HCT116 (cell line): ENCODE measurements around the gene TUNAR.

Experiments
- CBX3 ChIP-seq: IDR thresholded peaks from 2 replicates; pipeline ENCODE4 v1.6.1; 2012; ENCODE audit warnings: low read depth
- CEBPB ChIP-seq: IDR thresholded peaks from 2 replicates; pipeline ENCODE4 v1.6.1; 2012; ENCODE audit warnings: low read depth
- CTCF ChIP-seq, 3 experiments: fragments of 200-600 bp in 1 of 3; sonication (generic) in 1 of 3; IDR thresholded peaks in 2 of 3; conservative IDR thresholded peaks in 1 of 3; 2 replicates each; pipeline ENCODE4 v1.5.1; 2012 to 2017; ENCODE audit warnings: low read depth in 2 of 3, low read length in 2 of 3, antibody characterized with exemption in 1 of 3, borderline replicate concordance in 1 of 3, control low read depth in 1 of 3, mild to moderate bottlenecking in 1 of 3, mixed read lengths in 1 of 3, mixed run types in 1 of 3, moderate library complexity in 1 of 3; ENCODE audit not compliant: insufficient read depth in 1 of 3
- EGR1 ChIP-seq: IDR thresholded peaks from 2 replicates; pipeline ENCODE4 v1.6.1; 2012; ENCODE audit warnings: low read depth
- JUND ChIP-seq: IDR thresholded peaks from 2 replicates; pipeline ENCODE4 v1.6.1; 2012
- POLR2A ChIP-seq: IDR thresholded peaks from 2 replicates; pipeline ENCODE4 v1.7.0; 2011; ENCODE audit warnings: borderline replicate concordance; ENCODE audit not compliant: insufficient read depth, insufficient read length; ENCODE audit errors: extremely low read depth
- POLR2AphosphoS5 ChIP-seq: IDR thresholded peaks from 2 replicates; pipeline ENCODE4 v1.6.1; 2011; ENCODE audit warnings: mild to moderate bottlenecking, low read depth, low read length, moderate library complexity
- REST ChIP-seq: IDR thresholded peaks from 2 replicates; pipeline ENCODE4 v1.6.1; 2012; ENCODE audit warnings: low read depth
- YY1 ChIP-seq: IDR thresholded peaks from 2 replicates; pipeline ENCODE4 v1.6.1; 2011; ENCODE audit warnings: low read length, low read depth, moderate library complexity, mild to moderate bottlenecking; ENCODE audit not compliant: insufficient replicate concordance; ENCODE audit errors: extremely low read depth
- ZBTB33 ChIP-seq: IDR thresholded peaks from 2 replicates; pipeline ENCODE4 v1.6.1; 2011; ENCODE audit warnings: mild to moderate bottlenecking, low read length, moderate library complexity; ENCODE audit not compliant: insufficient replicate concordance; ENCODE audit errors: extremely low read depth
- ZFX ChIP-seq: fragments of 450-650 bp; IDR thresholded peaks from 2 replicates; pipeline ENCODE4 v1.6.1; 2017
- ZNF274 ChIP-seq: fragments of 200-500 bp; sonication (Bioruptor generic); IDR thresholded peaks from 2 replicates; pipeline ENCODE4 v1.6.1; 2014; ENCODE audit warnings: mild to moderate bottlenecking, low read depth, low read length, inconsistent platforms
- TF ChIP-seq, protein P1 (sequence below): IDR thresholded peaks from 2 replicates; pipeline ENCODE4 v1.6.1; 2012

DNA sequence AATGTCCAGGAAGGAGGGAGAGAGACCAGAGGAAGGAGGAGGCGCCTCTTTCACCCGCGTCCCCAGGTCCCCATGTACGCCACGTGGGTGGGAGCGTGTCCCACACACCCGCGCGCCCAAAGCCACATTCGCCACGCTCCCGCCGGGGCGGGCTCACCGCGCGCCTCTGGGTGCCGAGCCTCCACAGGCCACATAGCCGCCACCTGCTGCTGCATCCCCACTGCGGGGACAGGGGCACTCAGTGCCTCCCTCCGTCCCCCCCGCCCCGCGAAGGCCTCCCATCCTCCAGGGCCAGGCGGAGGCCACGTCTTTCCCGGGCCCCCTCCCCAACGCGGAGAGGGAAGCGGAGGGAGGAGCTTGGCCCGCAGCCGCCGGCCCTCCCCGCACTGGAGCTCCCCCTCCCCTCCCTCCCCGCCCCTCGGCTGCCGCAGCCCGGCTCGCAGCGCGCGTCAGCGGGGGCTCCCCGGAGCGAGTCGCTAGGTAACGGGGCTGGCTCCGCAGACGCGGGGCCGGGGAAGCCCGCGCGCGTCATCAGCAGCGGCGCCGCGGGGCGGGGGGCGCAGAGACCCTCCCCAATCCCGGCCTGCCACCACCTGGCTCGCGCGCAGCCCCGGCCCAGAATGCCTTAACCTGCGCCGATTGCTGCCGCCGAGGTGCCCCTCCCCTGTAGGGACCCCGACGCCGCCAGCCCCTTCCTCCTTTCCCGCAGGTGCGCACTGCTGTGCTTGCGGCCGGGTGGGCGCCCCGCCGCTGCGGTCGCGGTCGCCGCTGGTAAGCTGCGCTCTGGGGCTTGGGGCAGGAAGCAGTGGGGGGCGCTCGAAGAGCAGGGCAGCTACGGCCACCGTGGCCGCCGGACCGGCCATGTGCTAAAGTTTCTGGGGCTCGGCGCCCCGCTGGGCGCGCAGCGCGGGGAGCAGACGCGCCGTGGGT lies 536 bp upstream of the TUNAR start:
- TF ChIP-seq CTCF (IDR thresholded peaks at IDR 0.05 in 2 of 3, conservative IDR thresholded peaks at IDR 0.05 in 1 of 3; ENCODE audit: borderline replicate concordance in 1 of 3, insufficient read depth in 1 of 3, low read depth in 2 of 3, low read length in 2 of 3) = no peak
- no peak for TF ChIP-seq ZFX
- TF ChIP-seq ZNF274 = no peak
- TF ChIP-seq, protein P1, sequence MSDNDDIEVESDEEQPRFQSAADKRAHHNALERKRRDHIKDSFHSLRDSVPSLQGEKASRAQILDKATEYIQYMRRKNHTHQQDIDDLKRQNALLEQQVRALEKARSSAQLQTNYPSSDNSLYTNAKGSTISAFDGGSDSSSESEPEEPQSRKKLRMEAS = no peak
- no peak for TF ChIP-seq POLR2A
- no peak for TF ChIP-seq REST
- no peak for TF ChIP-seq EGR1
- no peak for TF ChIP-seq CEBPB
- no peak for TF ChIP-seq ZBTB33
- no peak for TF ChIP-seq JUND
- no peak for TF ChIP-seq CBX3
- no peak for TF ChIP-seq YY1
- TF ChIP-seq POLR2AphosphoS5 = no peak
